Neural progenitor cell (in vitro differentiated cells): ENCODE results near the gene OR51B2.

Experiments used
- EZH2 ChIP-seq: fragments of 200-600 bp; sonication (generic); IDR thresholded peaks from 2 replicates; pipeline ENCODE4 v1.6.1; 2017; ENCODE audit warnings: antibody characterized with exemption, mild to moderate bottlenecking, moderate library complexity
- EZH2phosphoT487 ChIP-seq: fragments of 200-600 bp; sonication (generic); IDR thresholded peaks from 2 replicates; pipeline ENCODE4 v1.6.1; 2017; ENCODE audit warnings: antibody characterized with exemption
- TF ChIP-seq, protein P1 (sequence below): fragments of 200-600 bp; sonication (generic); IDR thresholded peaks from 2 replicates; pipeline ENCODE4 v1.5.1; 2017; ENCODE audit warnings: antibody characterized with exemption, mild to moderate bottlenecking

DNA sequence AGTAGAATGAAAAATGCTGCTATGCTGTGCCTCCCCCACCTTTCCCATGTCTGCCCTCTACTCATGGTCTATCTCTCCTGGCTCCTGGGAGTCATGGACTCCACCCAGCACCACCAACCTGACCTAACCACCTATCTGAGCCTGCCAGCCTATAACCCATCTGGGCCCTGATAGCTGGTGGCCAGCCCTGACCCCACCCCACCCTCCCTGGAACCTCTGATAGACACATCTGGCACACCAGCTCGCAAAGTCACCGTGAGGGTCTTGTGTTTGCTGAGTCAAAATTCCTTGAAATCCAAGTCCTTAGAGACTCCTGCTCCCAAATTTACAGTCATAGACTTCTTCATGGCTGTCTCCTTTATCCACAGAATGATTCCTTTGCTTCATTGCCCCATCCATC, 39.5 kb downstream of the OR51B2 start:
- TF ChIP-seq EZH2phosphoT487 (no peak), EZH2 (no peak)
- TF ChIP-seq, protein P1, sequence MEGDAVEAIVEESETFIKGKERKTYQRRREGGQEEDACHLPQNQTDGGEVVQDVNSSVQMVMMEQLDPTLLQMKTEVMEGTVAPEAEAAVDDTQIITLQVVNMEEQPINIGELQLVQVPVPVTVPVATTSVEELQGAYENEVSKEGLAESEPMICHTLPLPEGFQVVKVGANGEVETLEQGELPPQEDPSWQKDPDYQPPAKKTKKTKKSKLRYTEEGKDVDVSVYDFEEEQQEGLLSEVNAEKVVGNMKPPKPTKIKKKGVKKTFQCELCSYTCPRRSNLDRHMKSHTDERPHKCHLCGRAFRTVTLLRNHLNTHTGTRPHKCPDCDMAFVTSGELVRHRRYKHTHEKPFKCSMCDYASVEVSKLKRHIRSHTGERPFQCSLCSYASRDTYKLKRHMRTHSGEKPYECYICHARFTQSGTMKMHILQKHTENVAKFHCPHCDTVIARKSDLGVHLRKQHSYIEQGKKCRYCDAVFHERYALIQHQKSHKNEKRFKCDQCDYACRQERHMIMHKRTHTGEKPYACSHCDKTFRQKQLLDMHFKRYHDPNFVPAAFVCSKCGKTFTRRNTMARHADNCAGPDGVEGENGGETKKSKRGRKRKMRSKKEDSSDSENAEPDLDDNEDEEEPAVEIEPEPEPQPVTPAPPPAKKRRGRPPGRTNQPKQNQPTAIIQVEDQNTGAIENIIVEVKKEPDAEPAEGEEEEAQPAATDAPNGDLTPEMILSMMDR: no peak
